ENCODE data around the gene ZNF425. TPM values are rescaled to one million over a fixed set of nuclear protein-coding genes. Genes with fewer than 3 reads are reported as not detected.
"Not testable (repeated sequence)": the region's sequence is repeated elsewhere in the genome, so short reads cannot be mapped to it uniquely, and the experiment has no call there.

Gene ZNF425
- 3.5 and 3.9 TPM in 2 replicates for total RNA-seq

GRCh38 chr7:149125863-149126661 is at the start of gene ZNF425:
Gene ZNF425, minus strand, starts transcription at chr7:149126324. Its CDS starts 111 bp downstream, at chr7:149126213.
- DNase-seq = peak; percentile 99

- DNase-seq = no peak
These were observed 49.0 kb upstream of the ZNF425 start for GRCh38 chr7:149175150-149175549.

GRCh38 chr7:149172534-149172920 is 46.4 kb upstream of the ZNF425 start:
- DNase-seq = no peak

- peak; percentile 33 for DNase-seq
These were observed 45.9 kb upstream of the ZNF425 start for GRCh38 chr7:149171892-149172533.

GRCh38 chr7:149166630-149167352 is 40.7 kb upstream of the ZNF425 start:
- DNase-seq = no peak

- DNase-seq = no peak
These were observed 40.0 kb upstream of the ZNF425 start for GRCh38 chr7:149166142-149166541.

- peak; percentile 26 for DNase-seq
These were observed 35.2 kb upstream of the ZNF425 start for GRCh38 chr7:149161241-149161848.

- no peak for DNase-seq
These were observed 30.8 kb upstream of the ZNF425 start for GRCh38 chr7:149156898-149157297.

GRCh38 chr7:149154056-149154455 is 27.9 kb upstream of the ZNF425 start:
- DNase-seq = no peak

- DNase-seq = no peak
These were observed 27.2 kb upstream of the ZNF425 start for GRCh38 chr7:149153346-149153745.

- no peak for DNase-seq
These were observed 24.9 kb upstream of the ZNF425 start for GRCh38 chr7:149150981-149151380.

GRCh38 chr7:149147752-149148653 is 21.9 kb upstream of the ZNF425 start:
- DNase-seq = peak; percentile 74

GRCh38 chr7:149147072-149147751 is 21.1 kb upstream of the ZNF425 start, which contains the start of gene ZNF398:
Gene ZNF398, plus strand, starts transcription at chr7:149147453. Its CDS starts 290 bp downstream, at chr7:149147743.
- peak; percentile 87 for DNase-seq

- no peak for DNase-seq
These were observed 19.1 kb upstream of the ZNF425 start for GRCh38 chr7:149145031-149145845.

- DNase-seq = not testable (repeated sequence)
These were observed 18.4 kb upstream of the ZNF425 start for GRCh38 chr7:149144436-149144922.

- no peak for DNase-seq
These were observed 15.8 kb upstream of the ZNF425 start for GRCh38 chr7:149141893-149142292.

GRCh38 chr7:149140831-149141230 is 14.7 kb upstream of the ZNF425 start:
- no peak for DNase-seq

GRCh38 chr7:149136118-149136517 is 10.0 kb upstream of the ZNF425 start:
- no peak for DNase-seq

GRCh38 chr7:149133028-149133710 is 7.0 kb upstream of the ZNF425 start:
- DNase-seq = no peak

Measured in dermis blood vessel endothelial cell (primary cell).